ENCODE measurements around the gene PLEKHG1.

The PLEKHG1 gene

DNA sequence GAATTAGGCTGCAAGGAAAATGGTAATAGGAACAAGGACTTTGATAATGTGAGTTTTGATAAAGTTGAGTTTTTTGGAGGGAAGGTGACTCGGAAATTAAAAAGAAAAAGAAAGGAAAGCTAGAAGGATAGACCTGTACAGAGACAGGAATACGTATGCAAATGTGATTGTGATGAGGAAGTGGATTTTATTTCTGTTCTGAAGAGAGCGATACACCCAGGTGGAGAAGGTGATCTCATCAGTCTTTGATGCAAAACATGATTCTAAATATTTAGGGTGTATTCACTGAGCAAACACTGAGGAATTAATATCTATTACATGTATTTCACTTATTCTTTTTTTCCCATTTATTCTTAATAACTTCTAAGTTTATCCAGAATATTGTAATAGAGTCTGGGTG lies 9.2 kb upstream of the PLEKHG1 start:
- DNase-seq = no peak

DNA sequence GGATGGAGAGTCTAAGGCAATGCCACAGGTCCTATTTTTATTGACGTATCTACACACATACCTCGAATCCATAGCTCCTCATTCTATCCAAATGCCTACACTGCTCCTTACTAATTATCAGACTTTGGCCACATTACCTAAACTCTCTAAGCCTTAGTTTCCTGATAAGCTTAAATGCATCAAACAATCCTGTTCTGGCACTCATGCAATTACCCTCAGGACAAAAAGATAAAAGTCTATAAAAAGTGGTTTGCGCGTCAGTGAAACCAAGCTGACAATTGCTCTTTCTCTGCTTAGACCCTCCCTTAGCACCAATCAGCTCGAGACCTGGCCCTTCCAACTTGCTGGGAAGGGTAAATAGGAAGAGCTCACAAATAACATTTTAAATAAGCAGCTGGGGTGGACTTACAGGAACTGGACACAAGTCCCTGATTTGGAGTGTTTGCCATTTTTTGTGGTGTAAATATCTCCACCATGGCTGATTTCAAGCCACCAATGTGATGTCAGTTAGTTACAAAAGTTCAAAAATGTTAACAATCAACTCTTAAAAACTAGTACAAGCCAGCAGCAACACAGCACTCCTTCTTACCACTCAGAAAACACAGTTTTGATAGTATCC lies 7.2 kb upstream of the PLEKHG1 start:
- no peak for DNase-seq

DNA sequence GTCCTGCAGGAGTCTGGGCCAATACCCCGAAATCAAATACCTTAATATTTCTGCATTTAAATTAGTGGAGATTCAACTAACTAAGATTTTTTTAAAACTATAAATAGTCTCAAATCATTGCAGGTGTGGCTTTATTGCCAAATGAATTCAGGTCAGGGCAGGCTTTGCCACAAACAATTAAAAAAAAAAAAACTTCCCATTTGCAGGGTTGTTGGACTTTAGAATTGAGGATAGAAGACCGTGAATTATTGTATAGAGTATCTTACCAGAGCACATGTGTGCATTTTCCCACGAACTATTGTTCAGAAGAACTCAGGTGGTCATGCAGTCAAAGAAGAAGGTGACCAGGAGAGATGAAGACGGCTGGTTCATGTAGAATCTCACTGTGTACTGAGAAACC lies 6.6 kb upstream of the PLEKHG1 start:
- no peak for DNase-seq

DNA sequence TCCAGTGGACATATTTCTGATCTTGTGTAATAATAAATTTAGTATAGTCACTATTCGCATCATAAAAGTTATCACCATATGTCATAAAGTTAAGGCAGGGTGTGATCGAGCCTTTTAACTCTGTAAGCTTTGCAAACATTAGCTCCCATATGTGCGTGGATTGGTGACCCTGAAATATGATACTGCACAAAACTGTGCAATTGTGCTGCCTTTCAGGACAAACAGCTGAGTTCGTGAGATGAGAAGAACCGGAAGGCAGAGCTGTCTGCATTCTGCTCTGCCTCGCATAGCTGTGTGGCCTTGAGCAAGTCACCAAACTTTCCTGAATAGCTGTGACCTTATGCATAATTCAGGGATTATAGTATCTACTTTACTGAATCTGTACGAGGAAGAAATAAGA lies 3.2 kb upstream of the PLEKHG1 start:
- DNase-seq = no peak

DNA sequence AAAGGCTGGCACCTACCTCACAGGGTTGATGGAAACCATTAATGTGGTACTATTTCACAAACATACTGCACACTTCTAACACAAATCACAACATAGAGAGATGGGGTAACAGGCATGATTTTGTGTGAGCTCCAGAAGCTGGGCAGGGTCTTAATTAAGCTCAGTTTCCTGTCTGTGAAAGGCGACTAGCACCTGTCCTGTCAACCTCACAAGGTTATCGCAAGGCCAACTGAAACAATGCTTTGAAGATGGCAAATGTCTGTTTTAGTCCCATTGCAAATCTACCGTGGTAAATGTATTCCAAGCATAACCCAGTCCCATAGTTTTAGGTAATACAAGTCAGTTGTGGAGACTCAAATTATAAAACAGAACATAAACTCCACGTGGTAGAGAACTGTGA lies 1.3 kb upstream of the PLEKHG1 start:
- DNase-seq = no peak

DNA sequence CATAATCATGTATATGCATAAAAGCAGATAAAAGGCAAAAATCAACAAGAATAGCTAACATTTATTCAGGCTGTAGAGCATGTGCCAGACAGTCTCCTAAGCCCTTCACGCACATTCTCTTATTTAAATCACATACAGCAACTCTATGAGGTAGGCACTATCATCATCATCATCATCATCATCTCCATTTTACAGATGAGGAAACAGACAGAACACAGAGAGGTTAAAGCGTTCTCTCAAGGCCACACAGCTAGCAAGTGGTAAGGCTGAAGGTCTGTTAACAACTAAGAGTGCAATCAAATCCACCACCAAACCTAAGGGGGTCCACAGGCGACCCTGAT lies 857 bp upstream of the PLEKHG1 start:
- DNase-seq = no peak

DNA sequence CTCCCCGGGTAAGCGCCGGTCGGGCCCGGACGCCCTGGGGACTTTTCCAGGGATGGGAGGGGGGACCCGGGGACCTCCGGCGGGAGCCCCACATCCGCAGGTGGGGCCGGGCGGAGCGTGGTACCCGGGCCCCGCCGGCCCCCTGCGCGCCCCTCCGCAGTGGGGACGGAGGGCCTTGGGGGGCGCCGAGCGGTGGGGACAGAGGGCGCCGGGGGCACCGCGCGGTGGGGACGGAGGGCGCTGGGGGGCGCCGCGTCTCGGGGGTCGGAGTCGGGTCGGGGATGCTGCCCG lies 270 bp downstream of the PLEKHG1 start:
- DNase-seq = no peak

DNA sequence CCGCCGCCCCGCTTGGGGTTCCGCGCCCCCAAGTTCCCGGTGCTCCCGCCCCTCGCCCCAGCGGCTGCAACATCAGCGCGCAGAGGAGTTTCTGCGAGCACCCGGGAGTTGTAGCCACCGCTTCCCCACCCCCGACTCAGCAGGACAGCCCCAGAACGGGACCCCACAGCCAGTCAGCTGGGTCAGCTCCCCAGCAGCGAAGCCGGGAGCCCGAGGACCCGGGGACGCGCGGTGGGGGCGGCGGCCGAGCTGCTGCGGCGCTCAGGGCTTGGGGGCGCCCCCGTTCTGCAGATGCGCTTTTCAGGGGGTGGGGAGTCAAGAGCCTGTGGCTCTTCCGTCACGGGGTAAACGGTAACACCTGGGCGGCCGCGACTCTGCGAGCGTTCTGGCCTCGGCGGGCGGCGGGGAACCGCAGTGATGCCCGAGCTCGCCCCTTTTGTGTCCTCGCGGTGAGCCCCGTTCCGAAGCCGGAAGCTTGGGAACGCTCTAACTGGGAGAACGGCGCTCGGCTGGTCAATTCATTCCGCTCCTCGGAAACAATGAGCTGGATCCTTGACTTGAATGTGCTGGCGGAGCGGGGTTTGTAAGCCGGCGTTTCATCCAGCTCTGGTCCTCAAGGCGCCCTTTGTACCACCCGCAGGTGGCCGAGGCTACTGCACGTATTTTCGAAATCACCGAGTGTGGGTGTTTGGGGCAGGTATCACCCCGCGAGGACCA lies 774 bp downstream of the PLEKHG1 start:
- DNase-seq = peak; percentile 76

DNA sequence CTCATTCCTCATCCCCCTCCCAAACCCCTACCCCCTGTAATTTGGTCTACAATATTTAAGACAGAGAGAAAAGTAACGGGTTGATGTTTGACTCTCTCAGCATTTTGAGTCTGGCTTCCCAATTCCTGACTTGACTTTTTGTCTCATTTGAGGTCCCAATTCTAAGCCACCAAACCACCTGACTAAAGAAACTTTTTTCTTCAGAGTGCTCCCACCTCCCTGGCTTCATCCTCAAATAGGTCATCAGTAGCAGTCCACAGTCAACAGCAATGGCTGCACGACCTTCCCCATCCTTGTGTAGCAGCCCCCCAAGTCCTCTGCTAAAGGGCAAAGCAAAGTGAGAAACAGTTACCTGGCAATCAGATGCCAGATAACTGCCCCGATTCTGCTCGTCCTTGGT lies 1.8 kb downstream of the PLEKHG1 start:
- DNase-seq = no peak

DNA sequence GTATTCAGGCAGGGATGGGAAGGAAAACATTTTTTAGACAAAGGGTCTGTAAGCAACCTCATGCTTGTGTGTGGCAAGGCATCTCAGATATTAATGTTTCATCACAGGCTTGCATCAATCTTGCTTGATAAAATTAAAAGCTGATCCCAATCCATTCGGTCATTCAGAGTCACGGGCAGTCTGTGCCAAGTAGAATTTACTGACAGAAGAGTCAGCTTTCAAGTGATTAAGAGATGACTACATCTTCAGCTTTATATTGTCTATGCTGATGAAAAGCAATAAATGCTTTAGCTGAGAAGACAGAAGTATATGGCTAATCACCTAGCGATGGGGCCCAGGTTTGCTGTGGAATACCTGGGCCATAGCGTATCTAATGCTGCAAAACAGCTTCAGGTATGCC lies 3.5 kb downstream of the PLEKHG1 start:
- no peak for DNase-seq

DNA sequence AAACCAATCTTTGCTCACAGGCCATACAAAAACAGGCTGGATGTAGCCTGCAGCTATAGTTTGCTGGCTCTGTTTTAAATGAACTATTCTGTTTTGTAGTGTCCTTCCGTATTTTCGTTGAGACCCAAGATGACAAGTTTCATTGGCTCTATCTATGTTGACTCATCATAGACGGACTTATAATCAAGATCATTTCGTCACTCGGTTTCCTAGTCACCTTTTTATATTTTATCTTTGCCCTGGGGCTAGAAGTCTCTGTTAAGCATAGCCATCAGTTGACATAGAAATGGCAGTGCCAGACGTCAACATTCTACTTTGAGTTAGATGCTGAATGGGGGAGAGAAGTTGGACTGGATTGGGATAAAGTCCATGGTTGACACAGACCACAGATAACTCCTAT lies 4.8 kb downstream of the PLEKHG1 start:
- no peak for DNase-seq

DNA sequence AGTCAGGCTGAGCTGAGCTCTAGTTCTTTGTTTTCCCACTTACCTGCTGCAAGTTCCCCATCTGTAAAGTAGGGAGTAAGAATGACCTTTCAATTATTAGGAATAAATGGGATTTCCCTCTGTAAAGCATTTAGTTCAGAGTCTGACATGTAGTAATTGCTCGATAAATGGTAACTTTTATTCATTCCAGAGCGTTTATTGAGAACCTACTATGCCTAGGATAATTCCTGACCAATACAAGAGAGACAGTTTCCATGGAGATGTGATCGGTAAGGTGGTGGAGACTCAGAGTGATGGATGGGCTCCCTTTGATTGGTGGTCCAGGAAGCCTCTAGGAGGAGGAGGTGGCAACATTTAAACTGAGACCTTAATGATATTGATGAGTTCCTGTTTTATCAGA lies 5.6 kb downstream of the PLEKHG1 start:
- no peak for DNase-seq

DNA sequence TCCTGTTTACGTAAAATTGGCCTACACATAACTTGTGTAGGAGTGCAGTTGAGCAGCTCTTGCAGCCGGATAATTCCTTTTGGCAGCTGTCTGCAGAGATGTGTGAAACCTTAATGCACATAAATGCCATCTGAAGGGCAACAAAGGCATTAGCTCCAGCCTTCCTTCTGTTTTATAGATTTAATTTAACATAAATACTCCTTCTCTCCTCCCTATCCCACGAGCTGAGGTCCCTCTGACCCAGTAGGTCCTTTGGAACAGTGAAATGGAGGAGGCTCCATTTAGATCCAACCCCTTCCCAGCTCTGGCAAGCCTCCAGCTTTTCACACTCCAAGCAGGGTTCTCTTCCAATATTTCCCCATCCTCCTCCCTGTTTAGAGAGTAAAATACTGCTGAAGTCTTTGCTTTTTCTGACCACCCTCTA lies 6.5 kb downstream of the PLEKHG1 start:
- no peak for DNase-seq

DNA sequence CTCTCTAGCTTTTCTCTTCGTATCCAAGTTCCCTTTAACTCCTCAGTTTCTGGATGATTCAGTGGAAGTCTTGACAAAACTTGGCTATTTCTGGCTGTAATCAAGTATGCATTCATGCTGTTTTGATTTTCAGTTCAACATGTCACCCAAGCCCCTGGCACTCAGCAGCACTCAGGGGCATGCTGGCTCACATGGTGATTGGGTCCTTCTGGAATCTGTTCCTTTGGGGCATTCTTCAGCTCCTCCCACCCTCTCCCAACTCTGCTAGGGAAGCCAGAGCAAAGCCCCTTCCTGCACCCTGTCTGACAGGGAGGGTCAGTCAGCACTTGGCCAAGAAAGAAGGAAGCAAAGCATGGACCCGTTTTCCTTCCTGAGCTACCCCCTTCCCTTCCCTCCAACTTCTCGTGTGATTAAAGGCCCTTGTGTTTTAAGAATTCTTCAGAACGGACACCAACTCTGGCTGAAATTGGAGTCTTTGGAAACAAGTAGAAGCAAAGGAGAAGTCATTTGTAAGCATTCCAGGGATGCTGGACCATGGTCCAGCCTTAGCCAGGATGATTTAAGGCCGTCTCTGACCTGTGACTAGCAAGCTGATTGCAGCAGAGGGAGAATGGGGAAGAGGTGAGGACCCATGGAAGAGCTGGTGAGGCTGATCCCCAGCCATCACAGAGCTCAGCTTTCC lies 7.1 kb downstream of the PLEKHG1 start:
- DNase-seq = no peak

DNA sequence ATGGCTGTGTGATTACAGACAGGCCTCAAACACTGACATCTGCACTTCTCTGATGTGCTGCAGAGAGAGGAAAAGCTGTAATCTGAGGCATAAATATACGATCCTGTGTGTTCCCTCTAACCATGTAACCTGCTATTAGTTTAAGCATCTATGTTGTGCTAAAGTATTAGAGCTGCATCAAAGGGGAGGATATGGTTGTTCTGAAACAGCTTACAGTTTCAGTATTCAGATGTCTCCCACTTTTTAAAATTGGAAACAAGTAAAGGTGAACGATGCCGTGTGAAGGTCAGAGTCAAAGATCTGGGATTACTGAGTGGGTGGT lies 7.6 kb downstream of the PLEKHG1 start:
- DNase-seq = no peak

DNA sequence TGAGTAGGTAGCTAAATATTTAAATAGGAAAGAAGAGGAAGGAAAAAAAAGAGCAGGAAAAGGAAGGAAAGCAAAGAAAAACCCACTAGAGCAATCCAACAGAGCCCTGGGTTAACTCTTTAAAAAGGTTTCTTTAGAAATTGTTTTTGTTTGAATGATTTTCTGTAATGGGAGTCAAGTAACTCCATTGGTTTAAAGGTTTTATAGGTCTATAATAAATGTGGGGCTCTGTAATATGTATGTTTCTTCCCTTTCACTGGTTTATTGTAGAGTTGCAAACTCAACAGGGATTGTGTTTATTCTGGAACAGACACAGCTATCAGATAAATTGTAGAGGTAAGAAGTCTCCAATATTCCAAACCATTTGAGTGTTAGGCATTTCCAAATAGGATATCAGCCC lies 10.9 kb downstream of the PLEKHG1 start:
- no peak for DNase-seq

DNA sequence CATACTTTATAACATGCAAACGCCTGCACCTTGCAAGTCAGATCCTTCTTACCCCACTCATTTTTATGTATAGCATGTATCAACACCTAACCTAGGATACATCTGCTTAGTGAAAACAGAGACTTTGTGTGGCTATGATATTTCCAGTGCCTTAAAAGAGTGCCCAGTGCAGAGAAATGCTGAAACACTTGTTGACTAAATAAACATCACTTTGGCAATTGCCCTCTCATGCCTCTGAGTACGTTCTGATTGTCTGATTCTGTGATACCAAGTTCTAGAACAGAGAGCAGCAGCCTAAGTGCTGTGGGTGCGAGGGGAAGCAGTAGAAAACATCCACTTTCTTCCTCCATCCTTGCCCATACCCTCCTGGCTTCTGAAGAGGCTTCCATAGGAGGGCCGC lies 13.6 kb downstream of the PLEKHG1 start:
- no peak for DNase-seq

DNA sequence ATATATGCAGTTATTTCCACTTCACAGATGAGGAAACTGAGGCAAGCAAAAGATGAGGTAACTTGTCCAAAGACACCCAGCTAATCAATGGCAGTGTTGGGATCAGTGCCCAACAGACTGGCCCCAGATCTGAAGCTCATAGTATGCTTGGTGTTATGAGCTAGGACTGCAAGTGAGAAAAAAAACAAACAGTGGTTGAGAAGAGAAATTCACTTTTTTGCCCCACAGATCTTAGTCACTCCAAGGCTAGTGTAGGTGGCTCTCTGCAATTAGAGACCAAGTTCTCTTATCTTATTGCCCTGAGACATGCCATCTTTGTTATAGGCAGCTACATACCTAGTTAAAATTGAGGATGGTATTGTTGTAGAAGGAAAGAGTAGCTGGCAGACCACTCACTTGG lies 16.3 kb downstream of the PLEKHG1 start:
- DNase-seq = no peak

DNA sequence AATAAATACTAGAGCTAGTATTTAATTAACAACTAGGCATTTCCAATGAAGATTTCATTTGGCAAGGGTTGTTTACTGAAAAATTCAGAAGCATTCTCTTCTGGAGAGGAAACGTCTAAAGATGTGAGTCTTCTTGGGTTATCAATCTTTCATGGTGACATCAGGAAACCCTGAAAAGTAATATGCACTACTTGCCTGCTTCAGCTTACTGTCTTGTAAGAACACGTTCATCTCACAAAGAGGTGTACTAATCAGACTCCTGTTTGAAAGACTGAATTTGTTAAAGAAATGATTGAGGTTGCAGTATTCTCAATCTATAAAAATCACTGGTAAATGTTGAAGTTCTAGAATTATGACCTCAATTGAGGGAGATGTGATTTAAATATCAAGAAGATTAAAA lies 16.9 kb downstream of the PLEKHG1 start:
- no peak for DNase-seq

DNA sequence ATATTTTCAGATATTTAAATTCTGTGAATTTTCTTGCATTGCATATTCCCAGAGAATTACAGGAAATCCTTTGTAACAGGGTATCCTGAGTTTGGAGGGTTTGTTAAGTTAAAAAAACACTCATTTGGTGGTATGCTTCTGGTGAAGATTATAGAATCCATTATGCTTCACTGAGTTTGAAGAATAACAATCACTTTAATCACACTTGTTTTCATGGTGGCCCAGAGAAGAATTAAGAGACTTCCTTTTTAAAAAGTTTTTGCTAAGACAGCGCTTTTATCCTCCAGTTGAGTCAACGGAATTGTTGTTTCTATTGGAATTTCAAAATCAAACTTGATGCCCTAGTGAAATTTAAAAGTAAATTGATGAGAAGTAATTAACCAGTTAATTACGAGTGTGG lies 17.4 kb downstream of the PLEKHG1 start:
- DNase-seq = no peak

DNA sequence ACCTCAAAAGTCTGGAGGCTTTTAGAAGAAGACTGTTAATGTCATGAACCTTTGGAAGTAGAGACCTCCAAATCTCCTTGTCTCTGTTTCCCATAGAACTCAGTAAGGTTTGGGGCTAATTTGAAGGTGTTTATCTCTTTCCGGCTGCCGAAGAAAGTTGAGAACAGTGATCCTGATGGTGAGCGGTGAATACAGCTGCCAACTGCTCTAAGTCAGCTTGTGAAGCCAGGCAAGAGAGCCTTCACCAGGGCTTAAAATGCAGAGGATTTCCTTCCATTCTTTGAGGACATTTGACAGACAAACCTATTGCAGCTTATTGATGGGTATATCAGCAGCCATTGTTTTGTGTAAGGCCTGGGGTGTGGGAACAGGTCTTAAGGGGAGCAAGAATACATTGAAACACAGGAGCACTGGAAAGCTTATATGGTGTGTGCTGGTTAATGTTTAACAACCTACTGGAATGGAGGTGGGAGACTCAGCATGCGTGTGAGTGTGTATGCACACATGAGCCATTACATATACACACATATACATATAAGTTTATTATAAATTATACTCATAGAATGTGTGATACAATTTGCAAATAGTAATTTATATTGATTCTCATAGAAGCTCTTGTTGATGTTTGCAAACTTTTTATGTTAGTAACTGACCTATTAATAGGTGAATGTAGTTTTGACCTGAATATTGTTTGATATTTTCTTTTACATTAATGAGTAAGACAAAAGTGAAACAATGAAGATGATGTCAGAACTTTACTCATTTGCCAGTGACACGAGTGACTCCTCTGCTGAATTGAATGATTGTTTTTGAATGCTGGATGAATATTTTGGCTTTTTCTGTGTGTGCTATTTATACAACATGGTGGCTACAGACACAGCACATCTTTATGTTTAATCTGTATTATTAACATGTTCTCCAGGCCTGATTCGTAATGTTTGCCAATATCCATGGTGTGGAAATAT lies 18.1 kb downstream of the PLEKHG1 start:
- no peak for DNase-seq

DNA sequence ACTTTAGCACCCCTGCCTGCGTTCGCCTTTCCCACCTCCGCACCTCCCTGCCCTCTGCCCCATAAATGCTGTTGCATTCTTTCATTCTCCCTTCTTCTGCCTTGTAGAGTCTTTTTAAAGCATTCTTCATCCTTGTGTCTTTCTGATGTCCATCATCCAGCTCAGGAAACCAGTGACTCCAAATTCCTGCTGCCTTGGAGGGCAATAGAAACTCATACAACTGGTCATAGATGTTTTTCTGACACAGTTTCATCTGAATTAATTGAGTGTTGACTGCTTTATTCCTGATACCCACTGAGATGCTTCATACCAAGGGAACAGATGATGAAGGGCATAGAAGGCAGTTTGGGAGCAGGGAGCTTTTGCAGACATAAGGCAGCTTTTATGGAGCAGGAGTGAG lies 19.6 kb downstream of the PLEKHG1 start:
- no peak for DNase-seq

DNA sequence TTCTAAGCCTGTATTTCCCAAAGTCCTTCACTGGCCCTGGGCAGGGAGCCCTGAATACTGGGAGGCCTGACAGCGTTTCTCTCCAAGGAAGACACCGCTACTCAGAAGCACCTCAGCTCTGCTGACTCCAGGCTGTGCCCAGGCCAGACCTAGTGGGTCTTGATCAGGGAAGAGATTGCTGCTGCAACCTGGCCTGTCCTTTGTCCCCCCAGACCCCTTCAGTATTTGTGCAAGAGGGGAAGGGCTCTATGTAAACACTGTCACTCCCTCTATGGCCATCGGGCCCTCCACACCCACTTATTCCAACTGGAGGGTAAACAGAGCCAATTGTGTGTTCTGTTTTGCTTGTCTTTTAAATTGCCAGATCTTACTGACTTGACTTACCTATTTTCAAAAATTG lies 20.6 kb downstream of the PLEKHG1 start:
- no peak for DNase-seq

DNA sequence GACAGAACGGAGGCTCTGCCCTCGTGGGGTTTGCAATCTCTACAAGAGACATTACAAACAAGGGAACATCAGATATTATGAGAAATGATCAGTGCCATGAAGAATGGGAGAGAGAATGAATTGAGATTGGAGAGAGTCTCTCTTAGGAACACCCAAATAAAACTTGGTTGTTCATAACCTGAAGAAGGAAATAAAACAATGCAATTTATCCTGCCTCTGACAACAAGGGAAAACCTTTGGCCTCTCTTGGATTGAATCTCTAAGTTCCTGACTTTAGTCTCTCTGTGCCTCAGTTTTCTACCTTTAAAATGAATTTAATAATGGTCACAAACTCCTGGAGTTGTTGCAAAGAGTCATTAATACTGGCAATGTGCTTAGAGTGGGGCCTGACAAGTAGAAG lies 21.1 kb downstream of the PLEKHG1 start:
- DNase-seq = no peak

Measured in NCI-H2171 (cell line).